ENCODE measurements around the gene RYR3.

Gene RYR3

DNA sequence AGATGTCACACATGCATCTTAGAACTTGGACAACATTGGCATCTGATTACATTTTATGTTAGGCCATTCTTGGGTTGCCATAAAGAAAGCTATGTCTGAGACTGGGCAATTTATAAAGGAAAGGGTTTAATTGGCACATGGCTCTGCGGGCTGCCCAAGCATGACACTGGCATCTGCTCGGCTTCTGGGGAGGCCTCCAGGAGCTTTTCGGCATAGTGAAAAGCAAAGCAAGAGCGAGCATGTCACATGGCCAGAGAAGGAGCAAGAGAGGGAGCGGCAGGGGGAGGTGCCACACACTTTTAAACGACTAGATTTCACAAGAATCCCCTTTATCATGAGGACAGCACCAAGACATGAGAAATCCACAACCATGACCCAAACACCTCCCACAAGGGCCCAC, 11.3 kb downstream of the RYR3 start:
- FAIRE-seq: no peak

- no peak for FAIRE-seq
Observed at GRCh38 chr15:33324609-33325008, 13.8 kb downstream of the RYR3 start.

DNA sequence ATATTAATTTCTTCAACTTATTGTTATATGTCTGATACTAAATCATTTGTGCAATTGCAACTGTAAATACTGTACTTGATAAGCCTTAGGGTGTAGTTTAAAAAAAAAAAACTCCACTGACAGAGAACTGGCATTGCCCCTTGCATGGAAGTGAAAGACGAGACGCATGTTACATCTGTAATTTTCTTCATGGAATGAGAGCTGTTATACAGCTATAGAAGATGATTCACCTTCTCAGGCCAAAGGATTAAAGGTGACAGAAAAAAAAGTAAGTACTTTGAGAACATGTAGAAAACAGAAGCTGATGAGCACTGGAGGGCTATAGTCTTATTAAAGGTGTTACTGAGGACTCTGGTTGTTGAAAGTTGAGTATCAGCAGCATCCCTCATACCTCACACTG, 16.1 kb downstream of the RYR3 start:
- no peak for FAIRE-seq

- no peak for FAIRE-seq
Observed at GRCh38 chr15:33328106-33328505, 17.3 kb downstream of the RYR3 start.

DNA sequence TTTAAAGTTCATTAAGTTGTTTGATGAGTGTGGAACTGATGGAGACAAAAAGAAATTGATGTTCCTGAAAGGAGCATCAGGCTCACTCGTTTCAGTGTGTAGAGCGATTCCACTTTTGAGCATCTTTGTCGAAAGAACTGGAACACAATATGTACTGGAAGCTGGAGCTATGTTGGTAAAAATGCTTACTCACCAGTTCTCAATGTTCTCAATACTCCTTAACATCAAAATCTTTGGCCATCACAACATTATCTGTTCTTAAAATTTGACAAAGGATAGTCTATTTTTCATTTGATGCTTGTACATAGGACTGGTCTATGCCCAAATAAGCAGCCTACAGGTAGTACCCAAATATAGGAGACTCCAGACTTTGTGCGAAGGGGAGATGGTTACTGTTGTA, 18.7 kb downstream of the RYR3 start:
- FAIRE-seq: no peak

GRCh38 chr15:33330931-33331330, 20.2 kb downstream of the RYR3 start:
- FAIRE-seq: no peak

GRCh38 chr15:33341953-33342352, 31.2 kb downstream of the RYR3 start:
- FAIRE-seq: no peak

GRCh38 chr15:33343275-33343674, 32.5 kb downstream of the RYR3 start:
- FAIRE-seq: no peak

DNA sequence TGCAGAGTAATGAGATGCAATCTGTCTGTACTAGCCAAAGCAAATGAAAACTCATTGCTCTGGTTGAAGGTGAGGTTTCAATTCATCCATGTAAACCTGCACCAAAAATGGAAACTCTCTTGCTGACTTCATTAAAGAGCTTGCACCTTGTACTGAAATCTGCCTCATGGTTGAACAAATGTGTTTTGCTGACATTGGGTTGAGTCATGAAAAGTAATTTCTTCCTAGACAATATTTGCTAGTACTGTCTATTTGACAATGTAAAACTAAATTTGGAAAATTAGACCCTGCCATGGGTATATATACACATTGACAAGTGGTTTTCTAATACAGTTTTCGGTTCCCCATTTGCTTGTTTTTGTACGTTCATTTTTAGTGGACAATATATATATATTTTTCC, 33.3 kb downstream of the RYR3 start:
- no peak for FAIRE-seq

- no peak for FAIRE-seq
Observed at GRCh38 chr15:33344530-33344929, 33.8 kb downstream of the RYR3 start.

DNA sequence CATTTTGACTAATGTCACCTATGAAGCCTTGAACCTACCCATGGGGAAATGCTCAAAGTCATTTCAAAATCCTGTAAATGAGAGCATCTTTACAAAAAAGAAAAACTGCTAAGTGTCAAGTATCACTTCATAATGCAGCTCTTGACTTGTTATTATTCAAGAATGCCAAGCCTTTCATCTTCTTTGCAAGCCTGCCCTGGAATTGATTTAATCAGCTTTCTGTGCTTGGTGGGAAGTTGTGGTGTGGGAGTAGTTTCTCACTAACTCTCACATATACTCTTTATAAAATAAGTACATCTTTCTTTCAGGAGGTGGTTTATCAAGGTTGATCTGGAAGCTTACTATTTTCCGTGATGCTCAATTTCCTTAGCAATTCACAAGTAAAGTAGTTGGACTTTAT, 43.6 kb downstream of the RYR3 start:
- no peak for FAIRE-seq

- FAIRE-seq: no peak
Observed at GRCh38 chr15:33357845-33358244, 47.1 kb downstream of the RYR3 start.

DNA sequence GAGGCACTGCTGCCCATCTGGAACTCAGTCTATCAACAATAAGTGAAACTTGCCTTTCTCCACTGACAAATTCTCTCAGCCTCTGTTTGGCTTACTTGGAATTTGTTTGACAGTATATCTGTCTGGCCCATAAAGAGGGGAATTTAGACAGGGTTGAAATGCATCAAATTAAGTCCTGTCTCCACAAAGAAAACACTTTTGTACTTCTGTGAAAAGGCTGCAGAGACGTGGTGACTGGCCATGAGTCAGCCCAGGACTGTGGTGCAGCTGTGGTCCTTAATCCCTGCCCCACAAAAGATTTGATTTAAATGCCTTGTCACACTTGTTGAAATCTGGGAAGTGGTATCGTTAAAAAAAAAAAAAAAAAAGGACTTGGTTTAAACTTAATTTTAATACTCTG, 47.5 kb downstream of the RYR3 start:
- FAIRE-seq: no peak

DNA sequence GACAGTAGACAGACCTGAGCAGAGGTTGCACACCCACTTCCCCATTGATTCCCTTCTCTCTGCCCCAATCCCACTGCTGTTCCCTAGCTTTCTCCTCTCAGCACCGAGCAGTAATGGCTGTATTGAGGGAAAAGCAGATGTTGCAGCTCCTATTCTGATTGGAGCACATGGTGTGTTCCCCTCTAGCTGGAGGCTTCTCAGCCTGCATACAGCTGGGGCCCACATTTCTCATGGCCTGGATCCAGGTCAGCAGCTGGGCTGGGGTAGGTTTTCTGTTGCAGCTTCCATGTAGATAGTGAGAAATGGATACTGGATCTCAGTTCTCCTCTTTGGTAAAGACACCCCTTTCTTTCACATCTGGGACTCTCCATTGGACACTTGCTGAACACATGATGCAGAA, 50.1 kb downstream of the RYR3 start:
- FAIRE-seq: no peak

- no peak for FAIRE-seq
Observed at GRCh38 chr15:33369941-33370622, 59.3 kb downstream of the RYR3 start.

DNA sequence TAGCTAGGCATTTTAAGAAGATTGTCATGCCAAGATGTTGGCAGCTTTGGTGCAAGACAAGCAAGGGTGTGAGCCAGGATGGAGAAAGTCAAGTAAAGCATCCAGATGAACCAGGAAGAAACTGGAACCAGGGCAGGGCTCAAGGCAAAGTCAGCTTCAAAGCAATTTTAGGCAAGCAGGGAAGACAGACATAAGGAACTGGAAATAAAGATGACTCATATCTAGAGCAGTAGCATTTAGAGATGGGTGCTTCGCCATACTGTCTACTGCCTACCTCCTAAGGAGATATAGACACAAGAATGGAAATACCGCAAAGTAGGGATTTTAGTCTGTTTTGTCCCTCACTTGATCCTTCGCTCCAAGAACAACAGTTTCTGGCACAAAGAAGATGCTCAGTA, 59.9 kb downstream of the RYR3 start:
- no peak for FAIRE-seq

DNA sequence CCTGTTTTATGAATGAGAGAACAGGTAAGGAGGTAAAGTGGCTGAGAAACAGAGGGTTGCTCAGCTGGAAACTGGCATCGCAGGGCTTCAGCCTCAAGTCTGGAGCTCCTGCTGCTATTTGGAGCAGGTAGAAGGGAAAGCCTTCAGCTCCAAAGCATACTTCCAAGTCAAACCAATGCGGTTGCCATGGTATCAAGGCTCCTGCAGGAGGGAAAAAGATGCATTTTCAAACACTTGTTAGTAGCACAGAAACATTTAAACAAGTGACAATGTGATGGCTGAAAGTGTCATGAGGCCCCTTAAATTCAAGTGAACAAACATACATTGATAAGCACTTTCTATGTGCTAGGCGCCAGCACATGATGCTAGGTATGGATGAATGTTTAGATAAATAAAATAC, 60.4 kb downstream of the RYR3 start:
- no peak for FAIRE-seq

DNA sequence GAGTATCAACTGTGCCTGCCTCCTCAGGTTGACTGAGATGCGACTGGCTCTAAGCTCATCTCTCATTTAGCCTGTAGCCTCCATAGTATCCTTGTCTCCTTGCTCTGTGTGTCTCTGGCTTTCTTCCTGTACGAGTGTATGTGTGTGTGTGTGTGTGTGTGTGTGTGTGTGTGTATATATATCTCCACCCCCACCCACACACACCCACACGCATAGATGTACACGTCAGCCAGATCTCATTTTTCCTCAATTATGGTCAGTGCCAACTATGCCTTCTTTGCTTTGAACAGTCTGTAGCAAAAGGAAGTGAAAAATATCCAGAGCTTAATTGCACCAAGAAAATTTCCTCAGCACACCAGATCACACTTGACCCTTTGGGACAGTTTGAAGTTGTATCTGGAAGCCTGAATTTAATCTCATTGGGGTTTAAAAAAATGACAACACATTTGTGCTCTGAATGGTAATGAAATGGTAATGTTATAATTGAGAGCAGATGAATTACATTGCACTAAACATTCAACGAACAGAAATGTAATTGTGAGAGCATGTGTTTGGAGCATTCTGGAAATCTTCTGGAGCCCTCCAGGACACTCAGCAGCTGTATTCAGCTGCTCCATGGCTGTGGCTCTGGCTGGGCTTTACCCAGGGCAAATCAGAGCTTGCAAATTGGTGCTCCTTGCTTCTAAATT, 63.6 kb downstream of the RYR3 start:
- FAIRE-seq: no peak

DNA sequence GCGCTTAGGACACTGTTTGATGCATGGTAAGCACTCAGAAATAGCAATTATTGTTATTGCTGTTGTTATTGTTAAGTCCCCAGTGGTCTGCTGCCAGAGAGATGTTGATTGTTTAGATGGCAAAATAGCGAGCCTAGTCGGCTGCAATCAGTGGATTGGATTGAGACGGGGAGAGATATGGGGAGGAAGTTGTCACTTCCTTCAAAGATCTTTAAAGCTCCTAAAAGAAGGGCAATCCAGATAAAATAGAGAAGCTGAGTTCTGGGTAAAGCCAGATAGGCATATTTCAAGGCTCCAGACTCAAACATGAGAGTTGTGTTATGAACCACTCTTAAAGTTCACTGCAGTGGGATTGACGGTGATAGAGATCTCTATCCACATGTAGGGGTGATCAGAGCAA, 64.5 kb downstream of the RYR3 start:
- no peak for FAIRE-seq

DNA sequence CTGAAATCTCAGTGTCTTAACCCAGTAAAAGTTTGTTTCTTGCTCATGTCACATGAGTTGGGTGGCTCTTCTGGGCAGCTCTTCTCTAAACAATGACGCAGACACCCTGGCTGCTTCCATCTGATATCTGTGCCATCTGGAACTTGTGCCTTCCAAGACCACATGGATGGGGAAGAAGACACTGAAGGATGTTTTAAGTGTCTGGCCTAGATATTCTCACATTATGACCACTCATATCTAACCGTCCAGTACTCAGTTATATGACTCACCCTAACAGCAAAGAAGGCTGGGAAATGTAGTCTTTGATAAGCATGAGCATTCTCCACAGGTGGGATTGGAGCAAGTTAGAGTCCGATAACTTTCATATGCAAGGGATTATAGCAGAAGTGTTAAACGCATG, 66.4 kb downstream of the RYR3 start:
- no peak for FAIRE-seq

DNA sequence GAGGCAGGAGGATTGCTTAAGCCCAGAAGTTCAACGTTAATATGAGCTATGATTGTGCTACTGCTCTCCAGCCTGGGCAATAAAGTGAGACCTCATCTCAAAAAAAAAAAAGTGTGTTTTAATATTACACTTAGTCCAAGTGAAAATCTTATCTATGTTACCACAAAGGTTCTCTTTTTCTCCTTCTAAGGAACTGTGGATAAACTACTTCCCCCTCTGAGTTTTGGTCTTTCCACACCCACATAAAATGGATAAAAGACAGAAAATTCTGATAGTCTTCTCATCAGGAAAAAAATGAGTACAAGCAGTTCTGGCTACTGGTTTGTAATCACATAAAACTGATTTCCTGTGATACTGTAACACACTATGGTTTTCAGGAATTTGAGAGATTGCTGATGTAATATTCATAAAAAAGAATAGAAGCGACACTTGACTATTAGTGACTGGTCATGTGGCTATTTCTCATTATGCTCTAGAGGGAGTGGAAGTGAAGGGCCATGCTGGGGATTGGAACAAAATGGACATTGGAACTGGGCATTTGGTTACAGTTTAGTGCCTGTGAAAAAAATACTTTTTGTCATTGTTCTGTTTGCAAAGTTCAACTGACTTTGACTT, 68.2 kb downstream of the RYR3 start:
- FAIRE-seq: no peak

DNA sequence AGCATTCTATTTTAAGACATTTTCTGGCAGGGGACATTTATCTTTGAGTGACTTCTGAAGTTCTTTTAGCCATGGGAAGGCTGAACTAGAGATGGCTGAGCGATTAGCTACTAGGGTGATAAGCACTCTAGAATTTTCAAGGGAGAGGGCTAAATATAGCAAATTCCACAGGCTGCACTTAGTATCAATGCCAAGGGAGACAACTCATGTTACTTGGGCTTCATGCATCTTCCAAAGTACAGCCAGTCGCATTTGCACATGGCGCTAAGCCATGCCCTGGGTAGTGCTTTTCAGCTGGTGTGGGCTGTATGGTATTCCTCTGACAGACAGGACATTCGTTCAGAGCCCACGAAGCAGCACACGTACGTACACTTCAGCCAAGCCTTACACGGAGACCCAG, 69.6 kb downstream of the RYR3 start:
- no peak for FAIRE-seq

DNA sequence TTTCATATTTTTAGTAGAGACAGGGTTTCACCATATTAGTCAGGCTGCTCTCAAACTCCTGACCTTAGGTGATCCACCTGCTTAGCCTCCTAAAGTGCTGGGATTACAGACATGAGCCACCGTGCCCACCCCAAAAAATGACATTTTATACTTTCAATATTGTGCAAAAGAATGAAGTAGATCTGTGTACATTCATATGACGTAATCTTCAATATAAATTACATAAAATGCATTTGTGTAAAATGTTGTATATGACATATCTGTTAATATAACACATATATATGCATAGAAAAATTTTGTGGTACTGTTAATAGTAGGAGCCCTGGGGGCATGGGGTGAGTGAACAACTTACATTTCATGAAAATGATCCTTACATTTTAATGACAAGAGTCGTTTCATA, 71.7 kb downstream of the RYR3 start:
- no peak for FAIRE-seq

DNA sequence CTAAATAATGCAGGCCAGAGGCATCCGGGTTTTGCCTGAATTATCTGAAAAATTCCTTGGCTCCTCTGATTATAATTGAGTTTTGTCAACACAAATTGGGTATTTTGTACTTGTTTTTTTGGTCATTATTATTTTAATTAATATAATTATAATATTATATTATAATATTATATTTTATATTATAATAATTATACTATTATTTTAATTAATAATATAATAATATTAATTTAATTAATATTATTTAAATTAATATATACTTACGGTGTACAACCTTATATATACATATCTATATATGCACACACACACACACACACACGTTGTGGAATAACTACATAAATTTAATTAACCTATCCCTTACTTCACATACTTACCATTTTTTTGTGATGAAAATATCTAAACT, 73.5 kb downstream of the RYR3 start:
- FAIRE-seq: no peak

- no peak for FAIRE-seq
Observed at GRCh38 chr15:33392453-33392852, 81.7 kb downstream of the RYR3 start.
